HG03103 (cell line): ENCODE measurements around the gene DDX47.
"Not testable (repeated sequence)": the region's sequence is repeated elsewhere in the genome, so short reads cannot be mapped to it uniquely, and the experiment has no call there.

Source experiments
- ATAC-seq: cut with Tn5 transposase; IDR thresholded peaks from one replicate; pipeline ENCODE4 v1.9.1; 2021; ENCODE audit warnings: low read depth; ENCODE audit not compliant: unreplicated experiment

Gene DDX47

GRCh38 chr12:12819752-12820311 is 6.7 kb downstream of the DDX47 start:
- ATAC-seq, result no peak

GRCh38 chr12:12820376-12820775 is 7.2 kb downstream of the DDX47 start:
- ATAC-seq, result not testable (repeated sequence)

GRCh38 chr12:12821975-12822374 is 8.8 kb downstream of the DDX47 start:
- ATAC-seq, result peak; percentile 56

GRCh38 chr12:12822886-12823285 is 9.7 kb downstream of the DDX47 start:
- no peak for ATAC-seq

- ATAC-seq, result no peak
These were observed 10.2 kb downstream of the DDX47 start for GRCh38 chr12:12823300-12823699.

- no peak for ATAC-seq
These were observed 10.7 kb downstream of the DDX47 start for GRCh38 chr12:12823811-12824210.

- no peak for ATAC-seq
These were observed 22.4 kb downstream of the DDX47 start for GRCh38 chr12:12835378-12836146.

GRCh38 chr12:12836571-12836970 is 23.4 kb downstream of the DDX47 start:
- no peak for ATAC-seq

GRCh38 chr12:12837025-12837812 is 24.1 kb downstream of the DDX47 start:
- peak; percentile 62 for ATAC-seq

- no peak for ATAC-seq
These were observed 24.6 kb downstream of the DDX47 start for GRCh38 chr12:12837813-12838153.

- ATAC-seq, result no peak
These were observed 25.9 kb downstream of the DDX47 start for GRCh38 chr12:12839003-12839395.

- ATAC-seq, result not testable (repeated sequence)
These were observed 26.3 kb downstream of the DDX47 start for GRCh38 chr12:12839439-12839838.

GRCh38 chr12:12839873-12840579 is 26.9 kb downstream of the DDX47 start:
- ATAC-seq, result no peak

GRCh38 chr12:12840580-12840899 is 27.4 kb downstream of the DDX47 start:
- ATAC-seq, result no peak

GRCh38 chr12:12841428-12841827 is 28.3 kb downstream of the DDX47 start:
- not testable (repeated sequence) for ATAC-seq

GRCh38 chr12:12845794-12846243 is 32.7 kb downstream of the DDX47 start:
- no peak for ATAC-seq

- not testable (repeated sequence) for ATAC-seq
These were observed 33.6 kb downstream of the DDX47 start for GRCh38 chr12:12846780-12847179.

- no peak for ATAC-seq
These were observed 40.3 kb downstream of the DDX47 start for GRCh38 chr12:12853435-12853834.

- ATAC-seq, result no peak
These were observed 46.5 kb downstream of the DDX47 start for GRCh38 chr12:12859690-12860089.

GRCh38 chr12:12864243-12864642 is 51.1 kb downstream of the DDX47 start:
- ATAC-seq, result no peak
